HepG2 (cell line): ENCODE measurements around the gene UBAC2. TPM values are rescaled to one million over a fixed set of nuclear protein-coding genes. Genes with fewer than 3 reads are reported as not detected.

Source experiments
- ATAC-seq: fragments of 200-7000 bp; cut with Tn5 transposase; 3 replicates; pipeline ENCODE4 v1.9.1; 2020; ENCODE audit warnings: mild to moderate bottlenecking, moderate library complexity
- BruUV-seq: library from RNA; stranded (reverse); fragments of 400-500 nt; replicated peaks from 2 replicates; lab custom pipeline; 2021; lab: Mats Ljungman, UMichigan
- CTCF ChIA-PET: fragments of 300-600 bp; formaldehyde crosslinking; extraction: SDS; loops from one replicate; lab custom pipeline; 2021; ENCODE audit warnings: low total read pairs, inconsistent platforms, low intra/inter-chr PET ratio; lab: Yijun Ruan, JAX
- POLR2A ChIA-PET: fragments of 350-600 bp; sonication (Branson Sonifier 250); formaldehyde crosslinking; loops from one replicate; lab custom pipeline; 2020; ENCODE audit warnings: antibody characterized with exemption, inconsistent platforms; lab: Yijun Ruan, JAX
- DNase-seq: peaks from one replicate; pipeline ENCODE4 v3.0.0-alpha.2; 2015; ENCODE audit warnings: low spot score
- FAIRE-seq: peaks from 3 replicates; lab custom pipeline; 2011; peaks lifted over from hg19 to GRCh38; lab: Jason Lieb, UNC
- H2AFZ ChIP-seq: one replicate; pipeline ENCODE4 v1.6.1; 2011; ENCODE audit warnings: low read length, inconsistent platforms
- H3K27ac ChIP-seq: fragments of 300-600 bp; 3 replicates; pipeline ENCODE4 v1.8.0; 2011; ENCODE audit warnings: mixed run types, mild to moderate bottlenecking, mixed read lengths, low read length, inconsistent platforms; ENCODE audit not compliant: insufficient read depth; ENCODE audit errors: extremely low read length
- H3K27me3 ChIP-seq, 2 experiments: fragments of 200-600 bp in 1 of 2; 2 replicates in 1 of 2; 3 replicates in 1 of 2; pipeline versions ENCODE4 v1.6.0 to v1.8.0; 2011; ENCODE audit warnings: low read length in 2 of 2, mild to moderate bottlenecking in 2 of 2, moderate library complexity in 2 of 2, inconsistent platforms in 1 of 2; ENCODE audit not compliant: insufficient read depth in 2 of 2, control insufficient read depth in 1 of 2
- H3K36me3 ChIP-seq, 2 experiments: fragments of 200-600 bp in 1 of 2; replicated peaks in 1 of 2; 2 replicates in 1 of 2; 3 replicates in 1 of 2; pipeline versions ENCODE4 v1.5.1 to v1.8.0; 2011; ENCODE audit warnings: low read length in 2 of 2, inconsistent platforms in 1 of 2; ENCODE audit not compliant: insufficient read depth in 2 of 2, control insufficient read depth in 1 of 2
- H3K4me1 ChIP-seq: 2 replicates; pipeline ENCODE4 v1.5.1; 2012; ENCODE audit warnings: low read length, inconsistent platforms; ENCODE audit not compliant: insufficient read depth
- H3K4me2 ChIP-seq: 2 replicates; pipeline ENCODE4 v1.6.0; 2011; ENCODE audit warnings: low read depth, low read length, inconsistent platforms
- H3K4me3 ChIP-seq, 3 experiments: fragments of 200-600 bp in 1 of 3; sonication (generic), shearing (Covaris generic) in 1 of 3; replicated peaks in 1 of 3; 2 replicates each; pipeline ENCODE4 v1.5.1; 2011 to 2016; ENCODE audit warnings: low read length in 3 of 3, inconsistent platforms in 2 of 3, low read depth in 2 of 3, mild to moderate bottlenecking in 2 of 3, control low read depth in 1 of 3, mixed read lengths in 1 of 3; ENCODE audit not compliant: insufficient read depth in 1 of 3
- H3K79me2 ChIP-seq: one replicate; pipeline ENCODE4 v1.6.1; 2011; ENCODE audit warnings: low read length, inconsistent platforms; ENCODE audit not compliant: insufficient read depth
- H3K9ac ChIP-seq: 2 replicates; pipeline ENCODE4 v1.6.0; 2011; ENCODE audit warnings: mild to moderate bottlenecking, low read depth, low read length, inconsistent platforms; ENCODE audit not compliant: insufficient read depth
- H3K9me3 ChIP-seq: 2 replicates; pipeline ENCODE4 v1.5.1; 2012; ENCODE audit warnings: mild to moderate bottlenecking, low read length
- H4K20me1 ChIP-seq: 2 replicates; pipeline ENCODE4 v1.6.0; 2011; ENCODE audit warnings: inconsistent platforms, mild to moderate bottlenecking, low read length, moderate library complexity; ENCODE audit not compliant: insufficient read depth
- CCDC6 ChIP-seq: sonication (generic); formaldehyde crosslinking; IDR thresholded peaks from 2 replicates; pipeline ENCODE4 v1.8.1; 2022; ENCODE audit warnings: mild to moderate bottlenecking, missing genetic modification reagents, moderate library complexity
- JDP2 ChIP-seq: sonication (generic); formaldehyde crosslinking; IDR thresholded peaks from 2 replicates; pipeline ENCODE4 v1.8.1; 2022; ENCODE audit warnings: missing genetic modification reagents, borderline replicate concordance
- LCORL ChIP-seq, 2 experiments: fragments of 450-650 bp in 1 of 2; sonication (generic) in 1 of 2; formaldehyde crosslinking in 1 of 2; IDR thresholded peaks; 2 replicates each; pipeline versions ENCODE4 v1.5.0 to v1.6.1; 2017 to 2020; ENCODE audit warnings: antibody characterized with exemption in 1 of 2, missing genetic modification reagents in 1 of 2
- ZNF329 ChIP-seq: sonication (generic); formaldehyde crosslinking; IDR thresholded peaks from 2 replicates; pipeline ENCODE4 v1.9.0; 2021; ENCODE audit warnings: low read depth, mild to moderate bottlenecking, missing genetic modification reagents
- ZNF383 ChIP-seq: sonication (generic); formaldehyde crosslinking; IDR thresholded peaks from 2 replicates; pipeline ENCODE4 v1.4.0; 2020; ENCODE audit warnings: missing genetic modification reagents, mild to moderate bottlenecking, borderline replicate concordance
- ZSCAN12 ChIP-seq: sonication (generic); formaldehyde crosslinking; IDR thresholded peaks from 2 replicates; pipeline ENCODE4 v1.9.0; 2021; ENCODE audit warnings: mild to moderate bottlenecking, missing genetic modification reagents
- WGBS: methylation state at CpG from one replicate; pipeline ENCODE4 v1.1.6; 2017; ENCODE audit warnings: low lambda C conversion rate; 5-methylcytosine and 5-hydroxymethylcytosine counted together
- in situ Hi-C: cut with HindIII; loops from 2 replicates; pipeline ENCODE4 v1.10.0; 2017; ENCODE audit warnings: low pct_unique_long_range_greater_than_20kb; ENCODE audit not compliant: extremely low pct_ligation_motif_present
- intact Hi-C: fragments of 100-400 bp; cut with micrococcal nuclease; formaldehyde crosslinking; loops from one replicate; pipeline ENCODE4 v1.10.0; 2022; ENCODE audit not compliant: unreplicated experiment
- polyA plus RNA-seq, 8 experiments: library from polyadenylated mRNA; depleted of rRNA in 3 of 8; stranded (reverse) in 7 of 8; unstranded in 1 of 8; fragments of >200 nt; fragmentation: Illumina TruSeq in 4 of 8; extraction: Trizol in 4 of 8; gene quantifications; 2 replicates each; pipeline versions ENCODE4 v1.2.1 to v1.2.3, GENCODE V29; 2011 to 2016; ENCODE audit warnings: low read depth in 4 of 8, missing spikeins in 1 of 8, mixed read lengths in 1 of 8; ENCODE audit not compliant: insufficient read depth in 1 of 8
- total RNA-seq, 5 experiments: library from RNA; depleted of rRNA; stranded (reverse); fragments of >200 nt; fragmentation: Illumina TruSeq; extraction: Trizol; gene quantifications; 2 replicates each; pipeline ENCODE4 v1.2.3, GENCODE V29; 2016; ENCODE audit warnings: low read depth in 1 of 5
- TF ChIP-seq, protein P1 (sequence below): sonication (generic); formaldehyde crosslinking; IDR thresholded peaks from 2 replicates; pipeline ENCODE4 v1.8.1; 2023; ENCODE audit warnings: mild to moderate bottlenecking, missing genetic modification reagents
- TF ChIP-seq, protein P2 (sequence below), 2 experiments: sonication (generic) in 1 of 2; formaldehyde crosslinking in 1 of 2; IDR thresholded peaks; 2 replicates each; pipeline versions ENCODE4 v1.5.1 to v1.6.1; 2011 to 2020; ENCODE audit warnings: borderline replicate concordance in 1 of 2, low read depth in 1 of 2, low read length in 1 of 2, mild to moderate bottlenecking in 1 of 2, missing genetic modification reagents in 1 of 2, moderate library complexity in 1 of 2
- TF ChIP-seq, protein P3 (sequence below): sonication (generic); formaldehyde crosslinking; IDR thresholded peaks from 2 replicates; pipeline ENCODE4 v1.4.0; 2020; ENCODE audit warnings: missing genetic modification reagents
- TF ChIP-seq, protein P4 (sequence below): sonication (generic); formaldehyde crosslinking; IDR thresholded peaks from 2 replicates; pipeline ENCODE4 v1.5.1; 2020; ENCODE audit warnings: missing genetic modification reagents, mild to moderate bottlenecking, borderline replicate concordance

Gene UBAC2
- total and polyA plus RNA-seq, 2 of the 13 experiments (the other 11 are each of a cell fraction or from before 2014, with no cell fraction given): 61.3 to 80.8 TPM

DNA sequence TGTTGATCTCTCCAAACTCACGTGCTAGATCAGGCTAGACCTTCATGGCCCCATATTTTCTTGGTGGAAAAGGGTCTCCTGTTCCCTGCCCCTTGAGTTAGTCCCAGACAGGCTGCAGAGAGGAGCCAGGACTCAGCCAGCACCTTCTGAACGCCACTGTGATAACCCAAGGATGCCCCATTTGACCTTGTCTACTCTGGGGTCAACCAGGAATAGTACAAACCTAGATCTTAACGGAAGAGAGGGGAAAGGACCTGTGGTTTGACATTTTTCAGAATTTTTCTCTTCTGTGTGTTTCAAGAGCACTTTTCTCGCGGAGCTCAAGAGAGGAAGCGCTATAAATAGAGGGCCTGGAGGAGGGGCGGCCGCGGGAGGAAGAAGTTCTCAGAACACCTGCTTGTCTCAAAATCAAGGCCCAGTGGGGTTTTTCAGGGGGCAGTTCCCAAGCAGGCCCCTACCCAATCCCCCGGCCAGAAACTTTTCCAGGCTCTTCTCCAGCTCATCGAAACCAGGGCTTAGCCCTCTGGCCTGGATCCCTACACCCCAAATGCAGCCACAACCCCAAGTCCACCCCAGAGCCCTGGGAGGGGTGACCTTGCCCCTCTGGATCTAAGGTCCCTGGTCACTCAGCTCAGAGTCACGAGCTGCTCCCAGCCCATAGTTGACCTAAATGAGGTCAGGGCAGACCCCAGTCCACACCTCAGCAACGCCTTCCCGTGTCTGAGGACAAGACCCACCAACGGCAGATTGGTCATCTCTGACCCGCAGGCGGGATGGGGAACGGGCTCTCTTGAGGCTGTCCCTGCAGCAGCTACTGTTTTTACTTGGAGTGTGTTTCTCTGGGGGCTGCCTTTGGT is 225.1 kb downstream of the UBAC2 start:
- H3K27me3 ChIP-seq: peaks cover 0 to 11% of the 10 kb centered on the region in 2 experiments; a peak in 2 of 5 replicates
- in situ Hi-C loops: no loop called here
- H2AFZ ChIP-seq: no peak overlapping the region
- WGBS: 54% methylated on average over 17 of the region's 18 CpGs
- FAIRE-seq (no peak), DNase-seq (no peak), ATAC-seq (no peak)
- no peak overlapping the region for H3K4me3 ChIP-seq
- POLR2A ChIA-PET: no interaction called here
- no peak overlapping the region for H3K27ac ChIP-seq
- no TSS peak for BruUV-seq
- no peaks in the 10 kb centered on the region for H4K20me1 ChIP-seq
- no peaks in the 10 kb centered on the region for H3K36me3 ChIP-seq
- CTCF ChIA-PET: no interaction called here
- H3K9me3 ChIP-seq: no peaks in the 10 kb centered on the region
- intact Hi-C loops: no loop called here
- no peak overlapping the region for H3K9ac ChIP-seq
- H3K79me2 ChIP-seq: no peaks in the 10 kb centered on the region
- no peak overlapping the region for H3K4me2 ChIP-seq
- H3K4me1 ChIP-seq: no peaks in the 10 kb centered on the region
- TF ChIP-seq ZSCAN12 (CRISPR knock-in tag) (no peak), ZNF329 (no peak), LCORL (IDR thresholded peaks at IDR 0.05) (no peak), LCORL (CRISPR knock-in tag; IDR thresholded peaks at IDR 0.05) (no peak)

- Histone ChIP-seq H3K27ac (no peak overlapping the region), H3K4me3 (no peak overlapping the region), H2AFZ (no peak overlapping the region), H3K4me1 (no peaks in the 10 kb centered on the region), H3K79me2 (no peaks in the 10 kb centered on the region), H3K36me3 (no peaks in the 10 kb centered on the region), H3K9ac (no peak overlapping the region), H3K9me3 (no peaks in the 10 kb centered on the region), H3K27me3 (peaks cover 0 to 10% of the 10 kb centered on the region in 2 experiments; a peak in 2 of 5 replicates), H4K20me1 (no peaks in the 10 kb centered on the region), H3K4me2 (no peak overlapping the region)
- DNase-seq: no peak
- no TSS peak for BruUV-seq
- no peak for FAIRE-seq
- 8% methylated on average over 7 of the region's 7 CpGs for WGBS
- ChIA-PET CTCF (no interaction called here), POLR2A (no interaction called here)
- intact Hi-C loops (no loop called here), in situ Hi-C loops (no loop called here)
- peak; percentile 26; the same call in 1 of the 3 replicates for ATAC-seq
- TF ChIP-seq, protein P1, sequence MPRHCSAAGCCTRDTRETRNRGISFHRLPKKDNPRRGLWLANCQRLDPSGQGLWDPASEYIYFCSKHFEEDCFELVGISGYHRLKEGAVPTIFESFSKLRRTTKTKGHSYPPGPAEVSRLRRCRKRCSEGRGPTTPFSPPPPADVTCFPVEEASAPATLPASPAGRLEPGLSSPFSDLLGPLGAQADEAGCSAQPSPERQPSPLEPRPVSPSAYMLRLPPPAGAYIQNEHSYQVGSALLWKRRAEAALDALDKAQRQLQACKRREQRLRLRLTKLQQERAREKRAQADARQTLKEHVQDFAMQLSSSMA (CRISPR knock-in tag): no peak
- TF ChIP-seq, protein P2, sequence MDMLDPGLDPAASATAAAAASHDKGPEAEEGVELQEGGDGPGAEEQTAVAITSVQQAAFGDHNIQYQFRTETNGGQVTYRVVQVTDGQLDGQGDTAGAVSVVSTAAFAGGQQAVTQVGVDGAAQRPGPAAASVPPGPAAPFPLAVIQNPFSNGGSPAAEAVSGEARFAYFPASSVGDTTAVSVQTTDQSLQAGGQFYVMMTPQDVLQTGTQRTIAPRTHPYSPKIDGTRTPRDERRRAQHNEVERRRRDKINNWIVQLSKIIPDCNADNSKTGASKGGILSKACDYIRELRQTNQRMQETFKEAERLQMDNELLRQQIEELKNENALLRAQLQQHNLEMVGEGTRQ (IDR thresholded peaks at IDR 0.05; ENCODE audit: low read depth, low read length): no peak
- TF ChIP-seq, protein P2 (CRISPR knock-in tag; IDR thresholded peaks at IDR 0.05; ENCODE audit: borderline replicate concordance): no peak
- TF ChIP-seq ZNF383 (CRISPR knock-in tag) (no peak), CCDC6 (no peak), JDP2 (CRISPR knock-in tag) (no peak)
- TF ChIP-seq, protein P3, sequence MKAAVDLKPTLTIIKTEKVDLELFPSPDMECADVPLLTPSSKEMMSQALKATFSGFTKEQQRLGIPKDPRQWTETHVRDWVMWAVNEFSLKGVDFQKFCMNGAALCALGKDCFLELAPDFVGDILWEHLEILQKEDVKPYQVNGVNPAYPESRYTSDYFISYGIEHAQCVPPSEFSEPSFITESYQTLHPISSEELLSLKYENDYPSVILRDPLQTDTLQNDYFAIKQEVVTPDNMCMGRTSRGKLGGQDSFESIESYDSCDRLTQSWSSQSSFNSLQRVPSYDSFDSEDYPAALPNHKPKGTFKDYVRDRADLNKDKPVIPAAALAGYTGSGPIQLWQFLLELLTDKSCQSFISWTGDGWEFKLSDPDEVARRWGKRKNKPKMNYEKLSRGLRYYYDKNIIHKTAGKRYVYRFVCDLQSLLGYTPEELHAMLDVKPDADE (CRISPR knock-in tag): no peak
- TF ChIP-seq, protein P4, sequence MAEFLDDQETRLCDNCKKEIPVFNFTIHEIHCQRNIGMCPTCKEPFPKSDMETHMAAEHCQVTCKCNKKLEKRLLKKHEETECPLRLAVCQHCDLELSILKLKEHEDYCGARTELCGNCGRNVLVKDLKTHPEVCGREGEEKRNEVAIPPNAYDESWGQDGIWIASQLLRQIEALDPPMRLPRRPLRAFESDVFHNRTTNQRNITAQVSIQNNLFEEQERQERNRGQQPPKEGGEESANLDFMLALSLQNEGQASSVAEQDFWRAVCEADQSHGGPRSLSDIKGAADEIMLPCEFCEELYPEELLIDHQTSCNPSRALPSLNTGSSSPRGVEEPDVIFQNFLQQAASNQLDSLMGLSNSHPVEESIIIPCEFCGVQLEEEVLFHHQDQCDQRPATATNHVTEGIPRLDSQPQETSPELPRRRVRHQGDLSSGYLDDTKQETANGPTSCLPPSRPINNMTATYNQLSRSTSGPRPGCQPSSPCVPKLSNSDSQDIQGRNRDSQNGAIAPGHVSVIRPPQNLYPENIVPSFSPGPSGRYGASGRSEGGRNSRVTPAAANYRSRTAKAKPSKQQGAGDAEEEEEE (CRISPR knock-in tag): no peak
These were observed 225.8 kb downstream of the UBAC2 start for GRCh38 chr13:99426426-99426825.
